GM13977 (cell line): Measurements from ENCODE around the gene SECTM1.

ENCODE experiments used
- DNase-seq: peaks from one replicate; pipeline ENCODE4 v3.0.0; 2012; ENCODE audit warnings: low spot score
- in situ Hi-C: fragments of 300-500 bp; cut with MboI; formaldehyde crosslinking; loops from one replicate; pipeline ENCODE4 v1.12.0; 2022; ENCODE audit warnings: low sequenced_read_pairs, low pct_unique_long_range_greater_than_20kb, mixed read lengths, inconsistent platforms; ENCODE audit not compliant: unreplicated experiment
- TF ChIP-seq, protein P1 (sequence below): IDR thresholded peaks from 2 replicates; pipeline ENCODE4 v1.5.1; 2012; ENCODE audit warnings: mild to moderate bottlenecking, control low read depth; ENCODE audit not compliant: insufficient read depth; ENCODE audit errors: extremely low read depth, missing control alignments

SECTM1 gene

DNA sequence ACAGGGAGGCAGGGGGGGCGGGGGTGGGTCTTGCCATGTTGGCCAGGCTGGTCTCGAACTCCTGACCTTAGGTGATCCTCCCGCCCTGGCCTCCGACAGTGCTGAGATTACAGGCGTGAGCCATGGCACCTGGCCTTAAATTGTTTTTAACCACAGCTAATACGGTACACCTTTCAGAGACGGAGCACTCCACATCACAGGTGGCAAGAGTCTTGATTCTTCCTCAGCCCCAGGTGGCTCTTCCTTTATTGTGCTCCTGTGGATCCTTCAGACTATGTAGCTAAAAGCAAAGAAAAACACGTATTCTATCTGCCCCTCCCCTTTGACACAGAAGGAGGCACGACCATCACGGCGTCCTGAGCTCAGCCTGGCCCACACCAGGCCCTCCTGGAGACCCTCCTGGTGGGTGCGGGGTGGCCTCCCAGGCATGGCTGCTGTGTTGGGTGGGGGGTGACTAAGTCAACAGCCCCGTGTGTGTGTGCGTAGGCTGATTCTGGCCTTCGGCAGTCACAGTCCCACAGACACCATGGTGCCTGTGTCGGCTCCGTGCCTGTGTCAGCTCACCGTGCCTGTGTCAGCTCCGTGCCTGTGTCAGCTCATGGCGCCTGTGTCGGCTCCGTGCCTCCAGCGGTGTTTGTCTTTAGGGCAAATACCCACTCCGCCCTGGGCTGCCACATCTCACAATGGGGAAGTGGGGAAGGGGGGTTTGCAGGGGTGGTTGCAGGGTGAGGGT lies 10.8 kb upstream of the SECTM1 start:
- no peak for DNase-seq
- in situ Hi-C loops = no loop called here

DNA sequence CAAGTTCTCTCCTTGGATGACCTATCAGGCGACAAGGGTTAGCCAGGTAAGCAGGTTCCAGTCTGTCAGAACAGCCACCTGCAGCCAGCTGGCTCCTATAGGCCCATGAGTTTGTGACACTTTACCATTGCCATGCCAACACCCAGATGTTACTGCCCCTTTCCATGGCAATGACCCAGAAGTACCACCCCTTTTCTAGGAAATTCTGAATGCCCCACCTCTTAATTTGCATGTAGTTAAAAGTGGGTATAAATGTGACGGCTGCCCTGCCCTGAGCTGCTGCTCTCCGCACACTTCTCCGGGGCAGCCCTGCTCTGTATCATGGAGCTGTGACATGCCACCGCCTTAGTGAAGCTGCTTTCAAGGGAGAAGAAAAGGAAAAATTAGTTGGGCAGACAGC lies 10.0 kb upstream of the SECTM1 start:
- DNase-seq = no peak
- TF ChIP-seq, protein P1, sequence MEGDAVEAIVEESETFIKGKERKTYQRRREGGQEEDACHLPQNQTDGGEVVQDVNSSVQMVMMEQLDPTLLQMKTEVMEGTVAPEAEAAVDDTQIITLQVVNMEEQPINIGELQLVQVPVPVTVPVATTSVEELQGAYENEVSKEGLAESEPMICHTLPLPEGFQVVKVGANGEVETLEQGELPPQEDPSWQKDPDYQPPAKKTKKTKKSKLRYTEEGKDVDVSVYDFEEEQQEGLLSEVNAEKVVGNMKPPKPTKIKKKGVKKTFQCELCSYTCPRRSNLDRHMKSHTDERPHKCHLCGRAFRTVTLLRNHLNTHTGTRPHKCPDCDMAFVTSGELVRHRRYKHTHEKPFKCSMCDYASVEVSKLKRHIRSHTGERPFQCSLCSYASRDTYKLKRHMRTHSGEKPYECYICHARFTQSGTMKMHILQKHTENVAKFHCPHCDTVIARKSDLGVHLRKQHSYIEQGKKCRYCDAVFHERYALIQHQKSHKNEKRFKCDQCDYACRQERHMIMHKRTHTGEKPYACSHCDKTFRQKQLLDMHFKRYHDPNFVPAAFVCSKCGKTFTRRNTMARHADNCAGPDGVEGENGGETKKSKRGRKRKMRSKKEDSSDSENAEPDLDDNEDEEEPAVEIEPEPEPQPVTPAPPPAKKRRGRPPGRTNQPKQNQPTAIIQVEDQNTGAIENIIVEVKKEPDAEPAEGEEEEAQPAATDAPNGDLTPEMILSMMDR = no peak
- in situ Hi-C loops = no loop called here

More for the DNA sequence above, 10.8 kb upstream of the SECTM1 start:
- TF ChIP-seq, protein P1 = no peak

DNA sequence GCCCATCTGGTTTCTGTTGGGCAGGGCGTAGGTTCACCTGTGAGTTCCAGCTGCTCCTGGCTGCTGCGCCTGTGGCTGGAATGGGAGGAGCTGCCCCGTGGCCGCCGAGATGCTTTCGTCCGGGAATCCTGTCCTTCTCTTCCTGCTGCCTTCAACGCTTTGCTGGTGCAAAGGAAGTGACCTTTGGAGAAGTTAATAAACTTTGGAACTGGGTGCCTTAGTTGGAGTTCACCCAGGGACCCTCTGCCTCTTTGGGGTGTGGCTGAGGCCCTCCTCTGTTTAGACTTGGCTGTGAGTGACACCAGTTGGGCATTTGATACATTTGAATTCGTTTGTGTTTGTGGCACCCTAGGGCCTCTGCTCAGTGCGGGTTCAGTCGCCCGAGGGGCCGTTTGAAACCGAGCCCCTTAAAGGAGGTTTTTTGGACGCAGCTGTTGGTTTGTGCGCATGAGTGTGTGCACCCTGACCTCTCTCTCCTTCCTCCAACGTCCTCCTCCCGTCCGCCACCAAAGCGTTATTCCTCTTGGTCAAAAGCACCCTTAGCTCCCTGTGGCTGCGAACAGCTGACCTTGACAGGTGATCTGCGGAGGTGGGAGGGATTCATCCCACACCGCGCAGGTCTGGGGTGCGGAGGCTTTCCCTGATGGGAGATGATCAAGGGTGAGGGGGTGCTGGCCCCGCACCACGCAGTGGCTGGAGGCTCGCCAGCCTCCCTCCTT lies 9.0 kb upstream of the SECTM1 start:
- no peak for DNase-seq
- TF ChIP-seq, protein P1 = no peak
- in situ Hi-C loops = no loop called here

DNA sequence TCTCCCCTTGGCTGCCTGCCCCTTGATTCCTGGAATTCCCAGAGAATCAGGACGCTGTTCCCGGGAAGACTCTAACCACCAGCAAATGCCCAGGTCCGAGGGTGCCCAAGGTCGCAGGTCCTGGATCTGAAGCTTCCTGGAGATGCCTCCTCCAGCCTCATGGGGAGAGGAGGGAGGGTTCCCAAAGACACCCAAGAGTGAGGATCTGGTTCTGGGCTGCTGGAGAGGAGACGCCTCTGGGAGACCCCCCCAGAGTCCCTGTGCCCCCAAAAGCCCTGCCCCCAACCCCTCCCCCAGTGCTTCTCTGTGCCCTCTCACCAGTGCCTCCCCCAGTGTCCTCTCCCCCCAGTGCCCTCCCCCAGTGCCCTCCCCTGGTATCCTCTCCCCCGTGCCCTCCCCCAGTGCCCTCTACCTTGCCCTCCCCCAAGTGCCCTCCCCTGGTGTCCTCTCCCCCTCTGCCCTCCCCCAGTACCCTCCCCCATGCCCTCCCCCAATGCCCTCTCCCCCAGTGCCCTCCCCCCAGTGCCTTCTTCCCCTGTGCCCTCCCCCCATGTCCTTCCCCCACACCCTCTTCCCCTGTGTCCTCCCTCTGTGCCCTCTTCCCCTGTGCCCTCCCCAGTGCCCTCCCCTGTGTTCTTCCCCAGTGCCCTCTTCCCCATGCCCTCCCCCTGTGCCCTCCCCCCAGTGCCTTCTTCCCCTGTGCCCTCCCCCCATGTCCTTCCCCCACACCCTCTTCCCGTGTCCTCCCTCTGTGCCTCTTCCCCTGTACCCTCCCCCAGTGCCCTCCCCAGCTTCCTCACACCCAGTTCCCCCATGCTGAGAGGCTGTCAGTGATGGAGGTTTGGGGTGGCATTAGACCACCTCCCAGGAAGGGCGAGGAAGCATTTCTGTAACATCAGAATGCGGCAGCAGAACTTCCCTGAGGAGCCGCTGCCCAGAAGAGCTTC lies 6.3 kb upstream of the SECTM1 start:
- in situ Hi-C loops = no loop called here
- DNase-seq = no peak

DNA sequence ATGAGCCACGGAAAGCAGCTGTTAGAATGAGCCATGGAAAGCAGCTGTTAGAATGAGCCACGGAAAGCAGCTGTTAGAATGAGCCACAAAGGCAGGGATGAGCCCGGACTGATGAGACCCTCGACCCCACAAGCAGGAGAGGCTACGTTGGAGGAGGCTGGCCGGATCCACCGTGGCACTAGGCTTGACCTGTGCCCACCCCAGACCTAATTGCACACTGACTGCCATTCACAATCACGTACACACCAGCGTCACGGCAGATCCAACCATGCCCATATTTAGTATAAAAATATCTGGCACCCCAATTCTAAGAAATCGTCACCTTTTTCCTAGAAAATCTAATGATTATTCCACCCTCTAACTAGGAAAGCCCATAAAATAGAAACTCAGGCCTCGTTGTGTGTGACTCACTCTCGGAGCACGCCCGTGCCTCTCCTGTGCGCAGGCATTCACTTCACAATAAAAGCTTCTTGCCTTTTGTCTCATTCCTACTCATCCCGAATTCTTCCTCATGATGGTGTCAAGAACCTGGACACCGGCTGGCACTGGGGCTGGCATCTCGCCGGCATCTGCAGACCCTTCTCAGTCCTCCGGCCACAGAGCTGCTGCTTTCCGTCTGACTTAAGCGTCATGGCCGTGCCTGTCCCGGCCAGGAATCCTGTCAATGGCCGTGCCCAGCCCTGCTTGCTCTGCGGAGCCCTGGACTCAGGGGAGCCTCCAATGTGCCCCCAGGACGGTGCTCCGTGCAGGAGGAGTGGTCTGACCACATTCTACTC lies 5.5 kb upstream of the SECTM1 start:
- TF ChIP-seq, protein P1 = no peak
- in situ Hi-C loops = no loop called here
- no peak for DNase-seq

More for the DNA sequence above, 6.3 kb upstream of the SECTM1 start:
- TF ChIP-seq, protein P1 = no peak
